Stimulated activated CD4-positive, alpha-beta T cell treated with anti-CD3 and anti-CD28 coated beads, TNF-alpha, amount 100 ng/mL, for 1 hour (primary cell): Measurements from ENCODE around the gene SLCO4A1.

Source experiments
- DNase-seq, 3 donors: peaks; one replicate each; pipeline ENCODE4 v3.0.0-alpha.2; 2020; ENCODE audit warnings: low read depth in 3 of 3, low spot score in 1 of 3

SLCO4A1 gene

GRCh38 chr20:62642051-62642665 lies at the start of gene SLCO4A1:
Gene SLCO4A1 (plus strand): TSS chr20:62642503. CDS start chr20:62656455, 13,952 bp downstream.
- peak; percentile 54 to 81 (median 74) for DNase-seq

GRCh38 chr20:62592506-62593177 lies 49.7 kb upstream of the SLCO4A1 start:
- DNase-seq = no peak

GRCh38 chr20:62593616-62594015 lies 48.7 kb upstream of the SLCO4A1 start:
- no peak for DNase-seq

GRCh38 chr20:62595069-62595468 lies 47.2 kb upstream of the SLCO4A1 start:
- DNase-seq = no peak

- no peak for DNase-seq
Measured at GRCh38 chr20:62595491-62595890, 46.8 kb upstream of the SLCO4A1 start.

GRCh38 chr20:62596486-62596885 lies 45.8 kb upstream of the SLCO4A1 start:
- DNase-seq = no peak

- no peak for DNase-seq
Measured at GRCh38 chr20:62596921-62597320, 45.4 kb upstream of the SLCO4A1 start.

- DNase-seq = no peak
Measured at GRCh38 chr20:62597416-62598115, 44.7 kb upstream of the SLCO4A1 start.

GRCh38 chr20:62598761-62599194 lies 43.5 kb upstream of the SLCO4A1 start:
- DNase-seq = no peak

GRCh38 chr20:62599216-62600110 lies 42.8 kb upstream of the SLCO4A1 start:
- DNase-seq = no peak

- no peak for DNase-seq
Measured at GRCh38 chr20:62601172-62601571, 41.1 kb upstream of the SLCO4A1 start.

GRCh38 chr20:62601714-62602113 lies 40.6 kb upstream of the SLCO4A1 start:
- DNase-seq = no peak

GRCh38 chr20:62602550-62602949 lies 39.8 kb upstream of the SLCO4A1 start:
- DNase-seq = no peak

- DNase-seq = no peak
Measured at GRCh38 chr20:62603021-62603906, 39.0 kb upstream of the SLCO4A1 start.

GRCh38 chr20:62603907-62604785 lies 38.2 kb upstream of the SLCO4A1 start:
- DNase-seq = no peak

GRCh38 chr20:62604796-62605195 lies 37.5 kb upstream of the SLCO4A1 start:
- no peak for DNase-seq

- DNase-seq = no peak
Measured at GRCh38 chr20:62605236-62605943, 36.9 kb upstream of the SLCO4A1 start.

GRCh38 chr20:62606016-62606415 lies 36.3 kb upstream of the SLCO4A1 start:
- DNase-seq = no peak
